ENCODE measurements around the gene ACOT7. TPM values are rescaled to one million over a fixed set of nuclear protein-coding genes. Genes with fewer than 3 reads are reported as not detected.
"Not testable (repeated sequence)": the region's sequence is repeated elsewhere in the genome, so short reads cannot be mapped to it uniquely, and the experiment has no call there.

ACOT7 gene
- total and polyA plus RNA-seq, 3 donors from 2014 or later, result 50.3 to 72.8 (median 52.5) TPM

GRCh38 chr1:6380037-6380436, 13.5 kb downstream of the ACOT7 start:
- no peak overlapping the region for H3K27ac ChIP-seq
- DNase-seq, result no peak
- no peaks in the 10 kb centered on the region for H3K27me3 ChIP-seq
- 94 to 97% methylated on average over 7 of the region's 7 CpGs for WGBS, 2 donors
- no peaks in the 10 kb centered on the region for H3K4me1 ChIP-seq
- H3K4me3 ChIP-seq, result no peak overlapping the region
- H3K9me3 ChIP-seq, result no peaks in the 10 kb centered on the region
- intact Hi-C loops (cut with DNase I; ENCODE audit: low total_unique reads), result no loop called here
- TF ChIP-seq POLR2A (IDR thresholded peaks at IDR 0.05) (no peak), CTCF (IDR thresholded peaks at IDR 0.05) (no peak)
- H3K36me3 ChIP-seq (ENCODE audit: low read depth, missing control alignments), result no peaks in the 10 kb centered on the region

GRCh38 chr1:6378096-6378746, 15.3 kb downstream of the ACOT7 start:
- no peak overlapping the region for H3K27ac ChIP-seq
- H3K4me1 ChIP-seq, result no peaks in the 10 kb centered on the region
- intact Hi-C loops (cut with DNase I; ENCODE audit: low total_unique reads), result no loop called here
- DNase-seq, result no peak
- no peaks in the 10 kb centered on the region for H3K27me3 ChIP-seq
- TF ChIP-seq CTCF (IDR thresholded peaks at IDR 0.05) (no peak), POLR2A (IDR thresholded peaks at IDR 0.05) (no peak)
- no peak overlapping the region for H3K4me3 ChIP-seq
- H3K36me3 ChIP-seq (ENCODE audit: low read depth, missing control alignments), result no peaks in the 10 kb centered on the region
- no peaks in the 10 kb centered on the region for H3K9me3 ChIP-seq
- WGBS, 2 donors, result 74 to 85% methylated on average over 11 to 12 of the region's 12 CpGs

GRCh38 chr1:6373961-6374720, 19.4 kb downstream of the ACOT7 start:
- no peak overlapping the region for H3K4me3 ChIP-seq
- no peak for DNase-seq
- no peak for TF ChIP-seq CTCF (IDR thresholded peaks at IDR 0.05)
- no peaks in the 10 kb centered on the region for H3K9me3 ChIP-seq
- 90 to 94% methylated on average over 5 to 8 of the region's 8 CpGs for WGBS, 2 donors
- H3K4me1 ChIP-seq, result no peaks in the 10 kb centered on the region
- H3K36me3 ChIP-seq (ENCODE audit: low read depth, missing control alignments), result no peaks in the 10 kb centered on the region
- H3K27ac ChIP-seq, result no peak overlapping the region
- H3K27me3 ChIP-seq, result no peaks in the 10 kb centered on the region
- intact Hi-C loops (cut with DNase I; ENCODE audit: low total_unique reads), result no loop called here

GRCh38 chr1:6372236-6372635, 21.3 kb downstream of the ACOT7 start:
- H3K4me3 ChIP-seq; DNase-seq; H3K36me3 ChIP-seq (ENCODE audit: low read depth, missing control alignments); H3K27ac ChIP-seq; H3K9me3 ChIP-seq; H3K4me1 ChIP-seq; intact Hi-C loops (cut with DNase I; ENCODE audit: low total_unique reads); H3K27me3 ChIP-seq: not testable (repeated sequence)
- 75 to 83% methylated on average over 7 of the region's 7 CpGs for WGBS, 2 donors

- H3K4me1 ChIP-seq, result no peaks in the 10 kb centered on the region
- no peak for DNase-seq
- no peaks in the 10 kb centered on the region for H3K36me3 ChIP-seq (ENCODE audit: low read depth, missing control alignments)
- H3K4me3 ChIP-seq, result no peak overlapping the region
- TF ChIP-seq CTCF (IDR thresholded peaks at IDR 0.05) (no peak), POLR2A (IDR thresholded peaks at IDR 0.05) (no peak)
- intact Hi-C loops (cut with DNase I; ENCODE audit: low total_unique reads), result no loop called here
- H3K27ac ChIP-seq, result no peak overlapping the region
- 86 to 90% methylated on average over 4 of the region's 4 CpGs for WGBS, 2 donors
- no peaks in the 10 kb centered on the region for H3K27me3 ChIP-seq
- no peaks in the 10 kb centered on the region for H3K9me3 ChIP-seq
These were observed 23.6 kb downstream of the ACOT7 start for GRCh38 chr1:6370006-6370405.

Measured in testis (tissue), 3 donors.